ENCODE data around the gene PRKCE.

DNA sequence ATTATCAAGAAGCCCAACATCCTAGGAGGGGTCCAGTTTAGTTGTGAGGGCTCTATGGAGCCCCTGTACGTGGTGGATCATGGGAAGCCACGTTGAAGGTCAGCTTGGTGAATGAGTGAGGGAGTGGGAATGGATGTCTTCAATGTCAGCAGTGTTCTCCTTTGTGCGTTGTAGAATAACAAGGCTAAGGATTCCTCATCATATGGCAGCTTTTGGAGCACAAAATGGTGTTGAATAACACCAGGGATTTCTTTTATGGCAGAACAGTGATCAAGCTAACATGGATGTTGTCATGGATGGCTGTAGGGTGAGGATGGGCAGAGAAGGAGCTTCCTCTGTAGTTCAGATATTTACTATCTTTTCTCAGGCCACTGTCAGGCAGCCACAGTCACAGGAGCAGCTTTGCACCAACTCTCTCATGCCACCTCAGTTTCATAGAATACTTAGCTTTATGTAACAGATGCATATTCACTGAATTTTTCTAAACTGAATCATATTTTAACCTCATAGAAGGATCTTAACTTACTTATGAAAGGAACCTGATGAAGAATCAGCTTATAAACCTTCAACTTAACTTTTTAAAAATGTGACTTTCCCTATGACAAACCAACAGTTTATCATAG is 361.3 kb downstream of the PRKCE start:
- TF ChIP-seq, protein P1, sequence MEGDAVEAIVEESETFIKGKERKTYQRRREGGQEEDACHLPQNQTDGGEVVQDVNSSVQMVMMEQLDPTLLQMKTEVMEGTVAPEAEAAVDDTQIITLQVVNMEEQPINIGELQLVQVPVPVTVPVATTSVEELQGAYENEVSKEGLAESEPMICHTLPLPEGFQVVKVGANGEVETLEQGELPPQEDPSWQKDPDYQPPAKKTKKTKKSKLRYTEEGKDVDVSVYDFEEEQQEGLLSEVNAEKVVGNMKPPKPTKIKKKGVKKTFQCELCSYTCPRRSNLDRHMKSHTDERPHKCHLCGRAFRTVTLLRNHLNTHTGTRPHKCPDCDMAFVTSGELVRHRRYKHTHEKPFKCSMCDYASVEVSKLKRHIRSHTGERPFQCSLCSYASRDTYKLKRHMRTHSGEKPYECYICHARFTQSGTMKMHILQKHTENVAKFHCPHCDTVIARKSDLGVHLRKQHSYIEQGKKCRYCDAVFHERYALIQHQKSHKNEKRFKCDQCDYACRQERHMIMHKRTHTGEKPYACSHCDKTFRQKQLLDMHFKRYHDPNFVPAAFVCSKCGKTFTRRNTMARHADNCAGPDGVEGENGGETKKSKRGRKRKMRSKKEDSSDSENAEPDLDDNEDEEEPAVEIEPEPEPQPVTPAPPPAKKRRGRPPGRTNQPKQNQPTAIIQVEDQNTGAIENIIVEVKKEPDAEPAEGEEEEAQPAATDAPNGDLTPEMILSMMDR (IDR thresholded peaks at IDR 0.05) = no peak
- TF ChIP-seq EP300 (IDR thresholded peaks at IDR 0.05) = no peak
- no peak for TF ChIP-seq POLR2A (IDR thresholded peaks at IDR 0.05)
- no peak for TF ChIP-seq POLR2AphosphoS5 (IDR thresholded peaks at IDR 0.05)

Data from sigmoid colon (tissue), 4 donors.